HG03342 (cell line): ENCODE data around the gene POU2AF3.
"Not testable (repeated sequence)": the region's sequence is repeated elsewhere in the genome, so short reads cannot be mapped to it uniquely, and the experiment has no call there.

ENCODE experiments used
- ATAC-seq: cut with Tn5 transposase; IDR thresholded peaks from one replicate; pipeline ENCODE4 v1.9.1; 2021; ENCODE audit warnings: mild to moderate bottlenecking, moderate library complexity; ENCODE audit not compliant: unreplicated experiment

POU2AF3 gene

DNA sequence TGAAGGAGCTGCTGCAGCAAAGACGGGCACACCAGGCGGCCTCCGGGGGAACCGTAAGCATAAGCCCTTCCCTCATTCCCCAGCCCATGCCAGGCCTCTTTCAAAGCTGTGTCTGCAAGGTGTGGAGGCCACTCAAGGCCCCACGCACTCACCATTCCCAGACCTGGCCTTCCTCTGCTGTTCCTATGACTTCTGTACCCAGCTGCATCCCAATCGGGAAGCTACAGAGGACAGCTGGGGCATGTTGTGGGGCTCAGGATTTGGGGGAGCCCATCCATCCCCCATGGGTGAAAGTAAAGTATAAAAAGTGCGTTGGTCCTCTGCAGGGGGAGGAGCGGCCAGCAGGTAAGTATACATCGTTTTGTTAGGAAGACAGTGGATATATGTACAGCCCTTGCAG lies 2.2 kb downstream of the POU2AF3 start:
- no peak for ATAC-seq

DNA sequence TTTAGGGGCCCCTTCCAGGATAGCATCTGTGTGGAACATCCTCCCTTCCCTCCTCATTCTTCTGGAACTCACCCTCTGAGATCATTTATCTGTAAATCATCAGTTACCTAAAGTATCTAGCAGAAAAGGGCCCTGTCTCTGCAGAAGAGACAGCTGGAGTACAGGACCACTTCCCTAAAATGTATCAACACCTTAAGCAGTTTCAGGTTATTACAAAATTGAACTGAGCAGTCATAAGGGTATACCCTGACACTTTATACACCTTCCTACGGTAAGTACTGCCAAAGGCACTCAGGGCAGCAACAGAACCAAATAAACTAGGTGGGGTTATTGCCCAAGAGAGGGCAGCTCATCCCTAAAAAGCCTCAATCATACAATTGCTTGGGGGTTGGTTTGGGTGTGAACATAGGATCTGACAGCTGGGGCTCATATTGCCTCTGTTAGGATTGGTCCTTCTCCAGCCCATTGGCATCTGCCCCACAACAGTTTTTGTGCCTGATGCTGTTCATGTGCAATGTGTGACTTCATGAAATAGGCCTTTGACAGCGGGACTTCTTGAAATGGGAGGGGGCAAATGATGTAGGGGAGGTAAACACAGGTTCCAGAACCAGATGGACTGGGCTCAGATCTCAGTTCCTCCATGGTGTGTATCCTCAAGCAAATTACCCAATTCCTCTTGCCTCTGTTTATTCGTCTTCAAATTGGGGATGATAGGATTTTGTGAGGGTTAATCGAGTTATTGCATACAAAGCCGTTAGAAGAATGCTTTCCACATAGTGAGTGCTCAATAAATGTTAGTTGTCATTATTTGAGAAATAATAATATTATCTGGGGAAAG lies 2.9 kb downstream of the POU2AF3 start:
- peak; percentile 61 for ATAC-seq

DNA sequence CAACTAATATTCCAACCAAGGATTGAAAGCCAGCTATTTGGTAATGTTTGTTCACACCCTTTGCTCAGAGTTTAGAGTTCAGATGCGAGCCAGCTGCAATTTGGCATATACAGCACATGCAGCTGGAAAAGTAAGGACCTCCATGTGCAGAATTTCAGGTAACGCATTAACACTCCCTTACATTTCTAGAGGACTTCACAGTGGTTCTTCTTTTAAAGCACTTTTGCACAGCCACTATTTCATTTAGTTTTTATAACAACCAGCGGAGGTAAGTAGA lies 3.4 kb downstream of the POU2AF3 start:
- ATAC-seq, result no peak

DNA sequence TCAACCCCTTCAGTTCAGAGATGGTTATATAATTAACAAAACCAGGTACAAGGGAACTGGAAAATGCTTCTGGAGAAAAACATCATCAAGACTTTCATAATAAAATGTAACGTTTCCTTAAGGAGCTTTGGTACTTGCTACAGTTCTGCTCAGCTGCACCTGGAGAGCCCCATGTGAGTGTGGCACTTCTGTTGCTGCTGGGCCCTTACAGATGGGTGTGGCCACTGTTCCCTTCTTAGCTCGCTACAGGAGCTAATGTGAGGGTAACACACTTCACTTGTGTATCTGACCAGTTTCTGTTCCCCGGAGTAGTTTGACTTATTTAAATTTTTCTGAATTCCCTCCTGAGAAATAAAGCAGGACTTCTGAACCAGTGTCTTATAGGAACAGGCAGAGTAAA lies 4.0 kb downstream of the POU2AF3 start:
- ATAC-seq, result no peak

DNA sequence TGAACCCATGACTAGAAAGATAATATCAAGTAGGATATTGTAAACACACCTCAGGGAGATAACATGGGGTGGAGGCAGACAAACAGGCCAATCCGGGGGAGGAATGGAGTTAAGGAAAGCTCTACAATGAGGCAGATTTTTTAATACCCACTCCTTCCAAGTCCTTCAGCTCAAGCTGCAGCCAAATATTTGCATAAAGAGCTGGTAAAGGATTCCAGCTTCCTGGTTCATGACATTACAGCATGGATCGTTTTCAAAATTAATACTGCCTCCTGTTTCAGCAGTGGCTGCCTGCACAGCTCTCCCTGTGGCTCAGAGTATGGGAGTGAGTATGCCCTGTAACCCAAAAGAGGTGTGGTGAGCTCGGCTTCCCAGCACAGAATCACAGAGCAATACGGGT lies 5.1 kb downstream of the POU2AF3 start:
- no peak for ATAC-seq

DNA sequence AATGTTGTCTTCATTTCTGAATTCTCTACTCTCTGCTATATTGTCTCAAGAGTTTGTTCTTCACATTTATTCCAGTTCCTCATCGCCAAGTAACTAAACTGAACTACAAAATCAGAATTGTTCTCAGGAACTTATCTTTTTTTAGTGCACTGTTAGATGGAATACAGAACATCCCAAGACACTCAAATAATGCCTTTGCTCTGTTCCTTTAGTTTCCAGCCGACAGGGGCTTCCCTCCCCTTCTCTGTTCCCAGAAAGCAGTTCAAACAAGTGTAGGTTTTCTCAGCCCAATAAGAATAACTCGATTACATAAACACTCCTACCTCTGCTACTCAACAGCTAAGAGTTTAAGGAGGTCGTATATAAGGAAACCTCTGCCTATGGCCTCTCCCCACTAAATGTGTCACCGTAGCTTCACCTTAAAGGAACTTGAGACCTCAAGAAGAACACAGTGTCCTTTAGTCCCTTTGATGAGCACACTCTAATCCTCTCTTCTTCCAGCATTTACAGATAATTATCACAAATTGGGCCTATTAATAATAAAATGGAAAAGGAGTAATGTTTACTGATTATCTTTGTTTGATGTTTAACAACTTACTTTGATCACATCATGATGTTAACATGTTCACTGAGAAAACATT lies 6.9 kb downstream of the POU2AF3 start:
- no peak for ATAC-seq

GRCh38 chr11:111305876-111306275 lies 7.5 kb downstream of the POU2AF3 start:
- ATAC-seq, result no peak

DNA sequence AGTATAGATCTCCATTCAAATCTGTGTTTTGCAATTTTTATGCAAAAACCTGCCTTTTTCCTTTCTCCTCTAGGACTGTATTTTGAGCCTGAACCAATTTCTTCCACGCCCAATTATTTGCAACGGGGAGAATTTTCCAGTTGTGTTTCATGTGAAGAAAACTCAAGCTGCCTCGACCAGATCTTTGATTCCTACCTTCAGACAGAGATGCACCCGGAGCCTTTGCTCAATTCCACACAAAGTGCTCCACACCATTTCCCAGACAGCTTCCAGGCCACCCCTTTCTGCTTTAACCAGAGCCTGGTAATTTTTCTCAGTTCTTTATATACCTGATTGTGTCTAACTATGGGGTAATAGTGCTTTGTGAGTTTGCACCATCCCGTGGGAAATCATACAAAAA lies 8.0 kb downstream of the POU2AF3 start:
- no peak for ATAC-seq

- ATAC-seq, result no peak
Observed at GRCh38 chr11:111307472-111308108, 9.2 kb downstream of the POU2AF3 start.

DNA sequence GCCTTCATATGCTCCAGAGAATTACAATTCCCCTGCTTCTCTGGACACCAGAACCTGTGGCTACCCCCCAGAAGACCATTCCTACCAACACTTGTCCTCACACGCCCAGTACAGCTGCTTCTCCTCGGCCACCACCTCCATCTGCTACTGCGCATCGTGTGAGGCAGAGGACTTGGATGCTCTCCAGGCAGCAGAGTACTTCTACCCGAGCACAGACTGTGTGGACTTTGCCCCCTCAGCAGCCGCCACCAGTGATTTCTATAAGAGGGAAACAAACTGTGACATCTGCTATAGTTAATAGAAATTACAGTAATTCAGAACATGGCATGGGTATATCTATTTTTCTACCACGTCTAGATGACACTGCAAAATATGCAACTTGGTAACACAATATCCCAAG lies 9.8 kb downstream of the POU2AF3 start:
- no peak for ATAC-seq

DNA sequence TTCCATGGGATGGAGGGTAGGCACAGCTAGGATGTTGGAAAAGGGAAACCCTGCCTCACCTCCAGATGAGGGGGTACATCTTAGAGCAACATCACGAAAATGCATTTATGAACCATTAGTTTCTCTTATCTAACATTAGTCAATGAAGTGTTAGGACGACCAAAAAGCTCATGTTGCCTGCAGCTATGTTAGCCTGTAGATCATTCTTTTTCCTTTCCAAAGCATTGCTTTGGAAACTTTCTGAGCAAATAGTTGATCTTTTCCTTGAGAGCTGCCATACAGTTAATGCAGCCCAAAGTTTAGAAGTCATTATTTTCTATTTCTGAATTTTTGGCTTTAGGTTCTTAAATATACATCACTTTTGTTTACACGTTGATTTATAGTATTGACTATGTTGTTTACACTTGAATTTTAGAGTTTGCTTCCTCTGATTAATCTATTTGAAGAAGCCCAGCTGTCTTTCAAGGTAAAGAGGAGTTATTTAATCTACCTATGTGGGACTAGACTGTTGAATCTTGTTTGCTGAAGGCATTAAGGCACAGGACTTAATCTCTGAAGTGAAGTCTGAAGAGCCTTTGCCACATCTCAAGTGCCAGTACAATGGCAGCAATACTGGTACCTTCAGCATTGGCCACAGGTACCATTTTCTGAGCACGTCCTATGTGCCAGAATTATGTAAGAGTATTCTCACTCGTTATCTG lies 11.0 kb downstream of the POU2AF3 start:
- ATAC-seq, result no peak

DNA sequence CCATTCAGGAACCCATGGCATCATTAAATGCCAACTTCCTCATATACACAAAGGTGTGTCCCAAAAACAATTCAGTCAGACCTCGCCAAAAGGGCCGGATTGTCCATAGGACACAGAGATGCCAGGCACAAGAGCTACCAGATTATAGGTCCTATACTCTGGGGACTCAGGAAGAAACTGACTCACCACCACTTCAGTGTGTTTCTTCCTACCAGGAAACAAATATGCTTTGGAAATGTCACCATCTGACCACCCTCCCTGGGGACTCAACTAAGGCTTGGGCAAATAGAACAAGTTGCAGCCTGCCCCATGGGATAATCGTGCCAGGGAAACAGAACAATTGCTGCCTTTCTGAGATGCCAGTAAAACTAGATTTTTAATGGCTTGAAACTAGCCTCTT lies 11.7 kb downstream of the POU2AF3 start:
- ATAC-seq, result no peak

- ATAC-seq, result no peak
Observed at GRCh38 chr11:111310723-111311122, 12.4 kb downstream of the POU2AF3 start.

DNA sequence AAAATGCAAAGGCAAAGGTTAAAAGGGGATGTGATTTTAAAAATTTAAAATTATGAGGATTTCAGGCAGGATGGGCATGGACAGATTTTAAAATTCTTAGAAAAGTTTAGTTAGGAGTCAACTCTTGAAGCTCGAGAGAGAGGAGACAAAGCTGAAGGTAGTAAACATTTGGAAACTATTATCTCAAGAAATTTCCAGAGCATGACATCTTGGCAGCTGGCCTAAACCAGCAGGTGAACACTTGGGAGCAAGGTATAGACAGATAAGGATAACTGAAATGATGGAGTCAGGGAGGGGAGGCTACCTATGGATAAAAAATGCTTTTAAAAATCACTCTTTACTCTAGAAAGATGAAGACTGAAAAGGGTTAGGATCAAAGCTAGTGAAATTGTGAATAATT lies 13.7 kb downstream of the POU2AF3 start:
- ATAC-seq, result no peak

GRCh38 chr11:111319296-111319695 lies 20.9 kb downstream of the POU2AF3 start:
- no peak for ATAC-seq

GRCh38 chr11:111320199-111320598 lies 21.9 kb downstream of the POU2AF3 start:
- ATAC-seq, result not testable (repeated sequence)

DNA sequence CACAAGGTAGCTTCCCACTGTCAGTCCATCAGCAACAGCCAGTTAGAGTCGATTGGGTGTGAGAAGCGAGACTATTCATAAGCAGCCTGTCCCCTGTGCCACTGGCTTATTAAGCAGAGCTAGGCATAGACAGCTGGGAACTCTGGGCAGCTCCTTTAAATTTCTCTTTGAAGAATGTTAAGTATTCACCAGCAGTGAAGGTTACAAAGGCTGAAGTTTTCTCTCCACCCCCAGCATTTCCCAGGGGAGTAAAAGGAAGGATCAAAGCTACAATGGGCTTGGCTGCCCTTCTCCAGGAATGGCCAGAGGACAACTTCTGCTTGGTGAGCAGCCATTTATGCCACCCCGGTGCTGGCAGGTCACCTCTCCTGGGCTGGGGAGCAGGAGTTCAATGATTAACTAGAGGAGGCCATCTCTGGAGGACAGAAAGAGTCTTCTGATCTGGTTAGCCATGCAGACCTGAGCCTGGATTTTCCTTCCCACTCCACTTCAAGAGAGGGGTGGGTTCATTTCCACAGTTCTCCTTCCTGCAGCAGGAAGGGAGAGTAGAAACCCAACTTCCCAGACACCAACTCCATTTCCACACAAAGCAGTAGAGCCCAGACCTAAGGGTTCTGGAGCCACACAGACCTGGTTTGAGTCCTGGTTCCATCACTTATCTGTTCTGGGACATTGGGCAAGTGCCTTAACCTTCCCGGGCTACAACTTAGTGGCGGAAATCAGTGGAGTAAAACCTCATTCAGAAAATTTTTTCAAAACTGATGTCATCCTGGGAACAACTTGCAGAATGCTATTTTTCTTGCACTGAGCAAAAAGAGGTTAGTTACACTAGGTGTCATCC lies 22.6 kb downstream of the POU2AF3 start:
- ATAC-seq, result no peak

DNA sequence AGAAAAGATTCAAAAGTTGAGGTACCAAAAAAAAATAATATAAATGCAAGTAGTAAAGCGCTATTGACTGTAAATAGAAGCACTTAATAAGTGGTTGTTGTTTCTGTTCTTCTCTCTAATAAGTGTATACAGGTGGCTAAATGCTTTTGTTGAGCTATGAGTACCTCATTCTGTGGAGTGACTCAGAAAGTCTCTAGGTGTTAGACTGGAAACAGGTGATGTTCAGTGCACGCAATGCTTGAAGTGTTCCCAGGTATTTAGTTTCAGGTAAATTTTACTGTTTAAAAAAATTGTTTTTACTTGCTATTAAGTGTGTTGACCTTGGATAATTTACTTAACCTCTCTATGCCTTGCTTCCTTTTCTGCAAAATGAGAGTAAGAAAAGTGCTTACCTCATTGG lies 24.2 kb downstream of the POU2AF3 start:
- no peak for ATAC-seq

GRCh38 chr11:111324277-111324720 lies 26.0 kb downstream of the POU2AF3 start:
- ATAC-seq, result no peak

DNA sequence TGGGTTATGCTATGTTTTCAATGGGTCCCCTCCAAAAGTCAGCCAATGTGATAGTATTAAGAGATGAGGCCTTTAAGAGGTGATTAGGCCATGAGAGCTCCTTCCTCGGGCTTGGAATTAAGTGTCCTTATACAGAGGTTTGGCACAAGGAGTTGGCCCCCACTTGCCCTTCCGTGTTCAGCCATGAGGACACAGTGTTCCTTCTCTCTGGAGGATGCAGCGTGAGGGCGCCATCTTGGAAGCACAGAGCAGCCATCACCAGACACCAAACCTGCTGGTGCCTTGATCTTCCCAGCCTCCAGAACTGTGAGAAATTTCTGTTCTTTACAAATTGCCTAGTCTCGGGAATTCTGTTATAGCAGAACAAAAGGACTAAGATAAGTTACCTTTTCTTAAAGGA lies 26.9 kb downstream of the POU2AF3 start:
- no peak for ATAC-seq

GRCh38 chr11:111326824-111327223 lies 28.5 kb downstream of the POU2AF3 start:
- ATAC-seq, result no peak
